HG03432 (cell line): Measurements from ENCODE around the gene SAT2.

Source experiments
- ATAC-seq: cut with Tn5 transposase; IDR thresholded peaks from one replicate; pipeline ENCODE4 v1.9.1; 2021; ENCODE audit warnings: mild to moderate bottlenecking, moderate library complexity; ENCODE audit not compliant: unreplicated experiment

SAT2 gene

DNA sequence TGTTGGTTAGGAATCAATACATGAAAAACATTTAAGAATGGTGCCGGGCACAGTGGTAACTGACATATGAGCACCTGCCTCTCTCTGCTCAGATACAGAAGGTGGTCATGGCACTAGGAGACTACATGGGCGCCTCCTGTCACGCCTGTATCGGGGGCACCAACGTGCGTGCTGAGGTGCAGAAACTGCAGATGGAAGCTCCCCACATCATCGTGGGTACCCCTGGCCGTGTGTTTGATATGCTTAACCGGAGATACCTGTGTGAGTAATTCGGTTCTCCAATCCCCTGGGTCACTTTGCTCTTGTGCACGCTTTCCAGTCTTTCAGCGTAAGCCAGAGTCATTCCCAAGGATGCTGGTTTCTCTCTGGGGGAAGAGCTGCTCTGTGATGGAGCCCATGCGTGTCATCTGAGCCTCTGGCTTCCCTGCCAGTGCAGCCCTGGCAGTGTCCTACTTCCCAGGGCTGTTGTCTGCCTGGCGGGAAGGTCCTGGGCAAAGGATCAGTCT lies 51.1 kb downstream of the SAT2 start:
- ATAC-seq = no peak
